MV-4-11 (cell line): ENCODE measurements around the gene SRP14.
"Not testable (repeated sequence)": the region's sequence is repeated elsewhere in the genome, so short reads cannot be mapped to it uniquely, and the experiment has no call there.

ENCODE experiments used
- DNase-seq: peaks from one replicate; lab custom pipeline; 2025; lab: John Stamatoyannopoulos, UW

The SRP14 gene, protein sequence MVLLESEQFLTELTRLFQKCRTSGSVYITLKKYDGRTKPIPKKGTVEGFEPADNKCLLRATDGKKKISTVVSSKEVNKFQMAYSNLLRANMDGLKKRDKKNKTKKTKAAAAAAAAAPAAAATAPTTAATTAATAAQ

DNA sequence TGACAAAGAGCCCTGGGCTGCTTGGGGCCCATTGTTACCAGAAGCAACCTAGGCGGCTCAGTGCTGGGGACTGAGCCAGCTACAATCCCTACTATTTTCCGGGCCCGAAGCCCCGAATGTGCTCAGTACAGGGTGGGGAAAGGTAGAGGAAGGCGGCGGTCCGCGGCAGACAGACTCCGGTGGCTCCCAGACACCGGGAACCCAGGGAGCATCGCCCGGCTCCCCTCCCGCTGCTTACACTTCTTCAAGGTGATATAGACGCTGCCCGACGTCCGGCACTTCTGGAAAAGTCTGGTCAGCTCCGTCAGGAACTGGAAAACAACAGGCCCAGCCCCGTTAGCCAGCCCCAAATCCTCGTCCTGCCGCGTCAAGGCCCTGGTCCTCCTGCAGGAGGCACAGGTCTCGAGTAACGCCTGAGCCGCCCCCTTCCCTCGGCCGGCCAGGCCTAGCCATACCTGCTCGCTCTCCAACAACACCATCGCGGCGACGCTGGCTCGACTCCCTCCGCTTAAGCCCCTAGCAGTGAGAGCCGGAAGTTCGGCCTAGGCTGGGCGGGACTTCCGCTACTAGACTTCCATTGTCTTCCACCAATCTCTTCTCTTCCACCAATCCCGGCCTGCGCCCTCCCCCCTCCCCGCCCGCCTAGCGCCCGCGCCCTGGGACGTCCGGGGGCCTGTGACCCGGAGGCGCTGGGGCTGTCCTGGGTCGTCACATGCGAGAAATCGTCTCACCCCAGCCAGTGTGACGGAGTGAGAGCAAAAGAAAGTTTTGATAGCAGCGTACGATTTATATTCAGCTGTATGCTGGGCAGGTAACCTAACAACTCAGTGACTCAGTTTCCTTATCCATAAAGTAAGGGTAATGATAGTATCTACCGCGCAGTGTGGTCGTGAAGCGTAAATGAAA is at the start of gene SRP14:
SRP14 (minus strand) TSS at position 544 of the 906 bp plus-strand sequence; CDS start at position 479, 65 bp downstream.
- peak; percentile 89 for DNase-seq

DNA sequence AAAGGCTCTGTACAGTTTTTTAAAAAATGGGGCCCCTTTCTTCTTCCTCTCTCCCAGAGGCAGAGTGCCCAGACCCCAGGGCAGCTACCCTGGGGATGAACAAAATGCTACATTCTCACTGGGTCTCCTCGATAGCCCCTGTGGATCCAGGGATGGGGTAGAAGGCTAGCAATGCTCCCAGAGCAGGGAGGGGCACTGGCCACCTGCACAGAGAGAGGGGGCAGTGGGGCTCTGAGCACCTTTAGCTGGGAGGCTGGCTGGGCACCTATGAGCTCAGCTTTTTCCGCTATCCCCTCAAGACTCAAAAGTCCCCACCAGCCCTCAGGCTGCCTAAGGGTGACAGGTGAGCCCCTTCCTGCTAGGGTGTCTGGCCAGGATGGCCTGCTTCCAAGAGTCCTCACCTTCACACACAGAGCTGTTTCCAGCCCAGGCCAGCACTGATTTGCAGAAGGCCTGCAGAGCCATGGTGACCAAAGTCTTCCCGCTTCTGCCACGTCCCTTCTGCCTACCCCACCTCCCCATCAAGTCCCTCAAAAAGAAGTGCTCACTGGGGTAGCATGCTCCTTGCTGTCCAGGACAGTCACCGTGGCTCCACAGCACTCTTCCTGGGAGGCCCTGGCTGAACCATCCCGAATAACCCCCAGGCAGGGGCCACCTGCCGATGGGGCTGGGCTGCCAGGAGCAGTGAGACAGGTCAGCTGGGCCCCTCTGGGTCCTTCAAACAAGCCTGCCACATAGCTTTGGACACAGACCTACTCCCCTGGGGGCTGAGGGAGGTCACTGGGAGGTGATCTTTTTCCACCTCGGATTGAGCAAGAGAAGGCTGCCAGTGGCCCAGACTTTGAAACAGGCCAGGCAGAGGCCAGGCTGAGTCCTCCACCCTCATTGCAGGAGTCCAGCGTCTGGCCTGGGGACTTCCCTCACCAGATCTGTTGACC is 49.3 kb upstream of the SRP14 start:
- DNase-seq: peak; percentile 34

DNA sequence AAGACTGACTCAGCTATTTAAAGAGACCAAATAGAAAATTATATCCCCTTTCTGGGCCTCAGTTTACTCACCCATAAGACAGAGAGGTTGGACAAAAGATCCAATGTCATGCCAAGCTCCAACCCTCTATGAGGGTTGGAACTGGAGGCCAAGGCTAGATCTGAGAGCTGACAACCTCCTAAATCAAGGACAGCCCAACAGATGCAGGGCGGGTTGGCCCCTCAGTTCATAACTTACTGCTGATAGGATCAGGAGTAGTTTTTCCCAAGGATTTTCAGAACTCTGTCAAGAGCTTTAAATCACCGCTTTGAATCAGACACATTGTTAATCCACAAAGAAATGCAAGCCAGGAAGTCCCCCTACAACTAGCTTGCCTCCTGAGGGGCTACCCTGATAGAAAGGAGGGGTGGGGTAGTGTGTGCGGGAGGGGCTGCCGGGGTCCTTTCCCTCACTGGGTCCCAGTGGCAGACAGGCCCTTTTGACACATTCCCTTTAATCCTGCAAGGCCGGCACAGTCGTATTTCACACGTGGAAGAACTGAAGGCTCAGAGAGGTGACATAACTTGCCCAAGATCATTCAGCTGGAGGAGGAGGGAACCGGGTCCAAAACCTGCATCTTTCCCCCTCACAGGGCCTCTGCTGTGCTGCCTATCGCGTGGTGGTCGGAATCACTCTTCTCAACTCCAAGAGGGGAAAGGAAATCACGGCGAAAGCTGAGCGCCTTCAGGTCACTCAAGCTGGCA is 48.3 kb upstream of the SRP14 start:
- no peak for DNase-seq

DNA sequence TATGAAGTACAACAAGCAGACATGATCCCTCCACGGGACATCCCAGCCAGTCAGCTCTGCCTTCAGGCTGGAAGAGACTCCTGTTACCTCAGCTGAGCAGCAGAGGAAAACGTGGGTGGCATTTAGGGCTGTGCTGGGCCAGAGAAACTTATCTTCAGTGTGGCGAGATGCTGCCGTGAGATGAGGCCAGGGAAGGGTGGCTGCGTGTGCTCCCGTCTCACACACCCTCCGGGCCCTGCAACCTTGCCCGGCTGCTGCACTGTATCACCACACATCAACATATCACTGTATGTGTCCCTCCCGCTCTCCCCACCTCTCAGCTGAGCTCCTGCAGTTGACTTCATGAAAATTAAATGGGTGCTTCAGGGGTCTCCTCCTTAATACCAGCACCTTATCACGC is 46.3 kb upstream of the SRP14 start:
- no peak for DNase-seq

DNA sequence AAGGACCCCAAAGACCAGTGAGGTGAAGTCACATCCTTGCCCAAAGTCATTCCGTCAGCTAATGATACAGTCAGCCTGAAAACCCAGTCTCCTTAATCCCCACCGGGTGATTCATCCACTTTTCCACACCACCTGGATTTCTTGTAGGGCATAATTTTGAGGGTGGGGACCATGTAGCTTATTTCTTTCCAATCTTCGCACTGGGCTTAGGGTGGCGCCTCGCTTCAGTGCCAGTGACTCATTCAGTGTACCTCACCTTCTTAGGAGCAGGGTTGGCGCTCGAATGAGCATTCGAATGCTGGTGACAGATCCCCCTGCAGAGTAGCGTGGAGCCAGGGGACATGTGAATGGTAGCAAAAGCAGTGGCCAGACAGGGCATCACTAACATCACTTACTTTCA is 45.7 kb upstream of the SRP14 start:
- DNase-seq: no peak

DNA sequence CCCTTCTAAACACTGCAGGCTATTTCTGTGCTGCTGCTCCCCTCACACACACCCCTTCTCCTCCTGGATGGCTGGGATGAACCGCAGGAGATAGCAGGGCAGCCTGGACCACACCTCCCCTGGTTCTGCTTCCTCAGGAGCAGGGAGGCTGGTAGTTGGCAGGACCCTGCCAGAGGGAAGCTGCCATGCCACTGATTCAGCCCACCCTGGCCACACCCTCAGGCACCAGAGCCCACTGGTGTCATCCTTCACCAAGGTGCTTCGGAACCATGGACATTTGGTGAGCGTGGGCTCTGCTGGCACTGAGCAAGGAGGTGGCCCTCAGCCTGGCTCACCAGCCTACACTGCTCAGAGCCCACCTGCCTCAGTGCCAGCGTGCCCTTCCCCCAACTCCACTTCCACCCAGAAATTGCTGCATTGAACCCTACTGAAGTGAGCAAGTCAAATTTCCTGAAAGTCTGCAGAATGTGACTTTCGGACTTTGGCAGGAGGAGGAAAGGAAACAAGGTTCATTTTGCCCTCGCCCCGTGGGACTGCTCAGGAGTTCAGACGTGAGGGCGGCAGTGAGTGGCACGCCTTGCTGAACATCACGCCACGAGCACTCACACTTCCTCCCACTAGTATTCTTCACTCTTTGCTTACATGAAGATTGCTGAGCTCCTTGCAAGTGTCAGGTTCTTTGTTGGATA is 43.4 kb upstream of the SRP14 start:
- no peak for DNase-seq

DNA sequence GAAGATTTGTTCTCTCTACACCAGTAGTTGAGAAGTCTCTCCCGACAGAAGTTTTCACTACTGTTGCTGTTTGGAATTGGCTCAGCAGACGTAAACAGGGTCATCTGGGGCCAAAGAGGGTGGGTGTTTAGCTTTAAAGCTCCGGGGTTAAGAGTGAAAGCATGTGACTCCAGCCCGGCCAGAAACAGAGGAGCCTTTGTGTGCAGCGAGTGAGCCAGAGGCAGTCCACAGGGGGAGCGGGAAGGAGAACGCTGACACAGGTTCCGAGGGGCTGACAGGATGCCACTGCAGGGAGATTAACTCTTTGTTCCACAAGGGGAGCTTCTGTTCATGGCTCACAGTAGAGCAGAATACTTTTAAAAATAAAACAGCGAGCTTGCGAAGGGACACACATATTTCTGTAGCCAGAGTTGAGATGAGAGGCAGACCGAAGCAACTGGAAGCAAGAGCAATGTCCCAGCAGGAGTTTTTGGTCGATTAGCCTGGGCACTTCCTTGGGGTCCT is 42.8 kb upstream of the SRP14 start:
- no peak for DNase-seq

DNA sequence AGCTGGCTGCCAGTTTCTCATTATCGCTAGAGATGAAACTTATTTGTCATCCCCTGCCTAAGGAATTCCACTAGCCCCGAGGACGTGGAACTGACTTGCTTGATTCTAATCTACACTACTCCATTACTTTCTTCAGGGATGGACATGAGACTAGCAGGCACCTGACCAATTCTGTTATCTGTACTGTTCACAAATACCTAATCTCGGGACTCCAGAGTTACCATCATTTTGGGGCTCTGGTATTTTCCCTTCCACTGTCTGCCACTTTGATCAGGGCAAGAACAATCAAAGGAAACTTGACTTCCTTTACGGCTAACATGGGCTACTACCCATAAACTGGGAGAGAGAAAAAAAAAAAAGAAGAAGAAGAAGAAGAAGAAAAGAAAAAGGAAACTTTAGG is 41.9 kb upstream of the SRP14 start:
- no peak for DNase-seq

DNA sequence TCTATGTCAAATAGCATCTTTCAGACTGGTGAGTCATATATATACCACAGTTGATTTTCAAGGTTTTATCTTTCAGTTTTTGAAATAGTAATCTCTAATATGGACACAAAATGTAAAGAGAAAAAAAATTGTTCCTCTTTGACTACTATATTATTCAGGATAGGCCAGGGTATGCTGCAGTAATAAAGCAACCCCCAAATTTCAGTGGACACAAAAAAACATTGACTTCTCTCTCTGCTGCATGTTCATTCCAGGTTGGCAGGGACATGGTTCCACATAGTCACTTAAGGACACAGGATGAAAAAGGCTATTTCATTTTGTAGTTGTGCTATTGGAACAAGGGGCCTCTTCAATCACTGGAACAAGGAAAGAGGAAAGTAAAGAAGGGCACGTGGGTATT is 41.1 kb upstream of the SRP14 start:
- no peak for DNase-seq

DNA sequence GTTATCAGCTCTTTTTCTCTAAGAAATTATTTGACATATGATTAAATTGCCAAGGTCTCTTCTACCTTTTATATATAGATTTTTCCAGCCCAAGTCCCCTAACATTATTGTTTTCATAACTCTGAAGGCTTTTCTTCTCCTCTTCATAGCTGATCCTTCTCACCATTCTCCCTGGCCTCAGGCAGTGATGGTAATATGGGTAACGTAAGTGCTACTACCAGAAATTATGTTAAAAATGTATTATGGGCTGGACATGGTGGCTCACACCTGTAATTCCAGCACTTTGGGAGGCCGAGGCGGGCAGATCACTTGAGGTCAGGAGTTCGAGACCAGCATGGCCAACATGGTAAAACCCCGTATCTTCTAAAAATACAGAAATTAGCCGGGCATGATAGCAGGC is 40.5 kb upstream of the SRP14 start:
- DNase-seq: no peak

DNA sequence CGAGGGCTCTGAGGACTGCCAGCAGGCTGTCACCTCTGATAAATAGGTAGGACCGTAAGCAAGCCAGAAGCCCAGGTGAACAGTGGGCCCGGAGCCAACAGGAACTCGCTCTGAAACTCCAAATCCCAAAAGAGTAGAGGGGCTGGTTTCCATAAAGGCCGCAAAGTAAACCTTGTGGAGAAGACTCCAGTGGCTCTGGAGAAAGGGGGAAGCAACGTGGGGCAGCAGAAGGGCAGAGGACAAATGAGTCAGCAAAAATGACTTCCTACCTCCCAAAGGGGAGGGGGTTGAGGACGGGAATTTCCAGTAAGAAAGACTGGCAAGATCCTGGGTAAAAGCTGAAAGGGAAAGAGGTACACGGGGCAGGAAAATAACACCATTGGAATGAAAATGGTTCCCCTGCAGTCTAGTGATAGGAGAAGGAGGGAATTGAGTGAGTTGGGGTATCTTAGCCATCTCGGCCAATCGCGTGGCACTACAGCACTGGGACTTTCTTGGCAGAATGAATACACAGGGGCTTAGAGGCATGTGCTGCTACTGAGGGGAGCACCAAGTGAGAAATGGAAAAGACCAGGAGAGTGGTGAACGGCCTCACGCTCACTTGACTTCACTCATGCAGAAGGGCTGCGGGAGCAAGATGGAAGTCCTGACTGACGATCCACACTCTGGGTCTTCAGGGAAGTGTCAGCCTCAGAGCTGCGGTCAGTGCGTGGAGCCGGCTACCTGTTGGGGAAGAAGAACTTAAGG is 36.5 kb upstream of the SRP14 start:
- no peak for DNase-seq

DNA sequence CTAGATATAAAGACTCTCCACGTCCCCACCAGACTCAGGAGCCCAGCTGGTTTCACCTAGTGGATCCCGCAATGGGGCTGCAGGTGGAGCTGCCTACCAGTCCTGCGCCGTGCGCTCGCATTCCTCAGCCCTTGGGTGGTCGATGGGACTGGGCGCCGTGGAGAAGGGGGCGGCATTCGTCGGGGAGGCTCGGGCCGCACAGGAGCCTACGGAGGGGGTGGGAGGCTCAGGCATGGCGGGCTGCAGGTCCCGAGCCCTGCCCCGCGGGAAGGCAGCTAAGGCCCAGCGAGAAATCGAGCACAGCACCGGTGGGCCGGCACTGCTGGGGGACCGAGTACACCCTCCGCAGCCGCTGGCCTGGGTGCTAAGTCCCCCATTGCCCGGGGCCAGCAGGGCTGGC is 35.7 kb upstream of the SRP14 start:
- DNase-seq: not testable (repeated sequence)

DNA sequence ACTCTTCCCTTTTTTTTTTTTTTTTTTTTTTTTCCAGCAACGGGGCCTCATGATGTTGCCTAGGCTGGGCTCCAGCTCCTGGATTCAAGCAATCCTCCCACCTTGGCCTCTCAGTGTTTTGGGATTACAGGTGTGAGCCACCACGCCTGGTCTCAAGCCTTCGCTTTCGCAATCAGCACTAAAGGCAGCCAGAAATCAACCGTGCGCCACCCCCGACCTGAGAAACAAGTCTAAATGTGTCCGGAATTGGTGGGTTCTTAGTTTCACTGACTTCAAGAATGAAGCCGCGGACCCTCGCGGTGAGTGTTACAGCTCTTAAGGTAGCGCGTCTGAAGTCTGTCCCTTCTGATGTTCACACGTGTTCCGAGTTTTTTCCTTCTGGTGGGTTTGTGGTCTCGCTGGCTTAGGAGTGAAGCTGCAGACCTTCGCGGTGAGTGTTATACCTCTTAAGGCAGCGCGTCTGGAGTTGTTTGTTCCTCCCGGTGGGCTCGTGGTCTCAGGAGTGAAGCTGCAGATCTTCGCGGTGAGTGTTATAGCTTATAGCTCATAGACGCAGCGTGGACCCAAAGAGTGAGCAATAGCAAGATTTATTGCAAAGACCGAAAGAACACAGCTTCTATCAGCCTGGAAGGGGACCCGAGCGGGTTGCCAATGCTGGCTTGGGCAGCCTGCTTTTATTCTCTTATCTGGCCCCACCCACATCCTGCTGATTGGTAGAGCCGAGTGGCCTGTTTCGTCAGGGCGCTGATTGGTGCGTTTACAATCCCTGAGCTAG is 34.9 kb upstream of the SRP14 start:
- DNase-seq: not testable (repeated sequence)

DNA sequence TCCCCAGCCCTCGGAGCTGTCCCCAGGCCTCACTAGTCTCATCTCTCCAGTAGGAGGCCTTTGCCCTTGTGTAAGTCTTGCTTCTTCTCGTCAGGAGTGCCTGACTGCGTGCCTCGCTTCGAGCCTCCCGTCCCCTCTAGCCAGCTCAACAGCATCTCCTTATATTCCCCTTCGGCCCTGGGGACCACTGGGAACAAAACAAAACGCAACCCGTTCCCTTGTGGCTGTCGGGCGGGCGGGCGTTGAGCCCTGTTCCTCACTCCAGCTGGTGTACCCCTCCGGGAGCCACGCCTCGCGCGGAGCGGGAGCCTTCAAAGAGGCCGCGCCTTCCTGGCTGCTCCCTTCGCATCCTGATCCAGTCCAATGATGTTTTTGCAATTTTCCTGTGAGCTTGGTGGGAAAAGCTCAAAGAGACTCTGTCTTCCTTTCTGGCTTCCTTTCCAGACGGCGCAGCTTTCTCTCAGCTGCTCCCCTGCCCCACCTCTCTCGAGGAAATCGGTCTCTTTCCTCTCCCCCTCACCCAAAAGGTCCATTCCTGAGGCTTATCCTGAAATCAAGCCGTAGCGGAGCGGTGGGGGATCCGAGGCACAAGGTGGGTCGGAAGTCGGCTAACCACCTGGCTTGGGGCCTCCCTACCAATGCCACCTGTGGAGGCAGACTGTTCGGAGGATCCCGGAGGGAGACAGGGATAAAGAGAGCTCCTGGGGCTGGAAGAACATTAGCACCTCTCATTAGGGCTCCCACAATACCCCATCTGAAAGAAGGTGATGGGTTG is 33.4 kb upstream of the SRP14 start:
- no peak for DNase-seq

DNA sequence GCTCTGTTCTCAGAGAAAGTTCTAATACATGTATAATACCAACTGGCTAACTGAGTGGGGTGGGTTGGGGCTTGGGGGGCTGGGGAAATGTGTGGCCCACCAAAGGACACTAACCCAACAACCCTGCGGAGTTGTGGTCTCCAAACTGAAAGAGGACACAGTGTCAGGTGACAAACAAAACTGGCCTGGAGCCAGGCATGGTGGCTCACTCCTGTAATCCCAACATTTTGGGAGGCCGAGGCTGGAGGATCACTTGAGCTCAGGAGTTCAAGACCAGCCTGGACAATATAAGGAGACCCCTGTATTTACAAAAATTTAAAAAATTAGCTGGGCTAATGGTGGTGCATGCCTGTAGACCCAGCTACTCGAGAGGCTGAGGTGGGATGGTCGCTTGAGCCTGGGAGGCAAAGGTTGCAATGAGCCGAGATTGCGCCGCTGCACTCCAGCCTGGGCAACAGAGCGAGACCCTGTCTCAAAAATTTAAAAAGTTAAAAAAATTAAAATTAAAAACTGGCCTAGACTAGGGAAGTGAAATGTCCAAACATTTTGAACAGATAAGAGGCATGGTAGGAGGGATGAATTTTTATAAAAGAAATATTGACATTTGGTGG is 31.7 kb upstream of the SRP14 start:
- DNase-seq: no peak

DNA sequence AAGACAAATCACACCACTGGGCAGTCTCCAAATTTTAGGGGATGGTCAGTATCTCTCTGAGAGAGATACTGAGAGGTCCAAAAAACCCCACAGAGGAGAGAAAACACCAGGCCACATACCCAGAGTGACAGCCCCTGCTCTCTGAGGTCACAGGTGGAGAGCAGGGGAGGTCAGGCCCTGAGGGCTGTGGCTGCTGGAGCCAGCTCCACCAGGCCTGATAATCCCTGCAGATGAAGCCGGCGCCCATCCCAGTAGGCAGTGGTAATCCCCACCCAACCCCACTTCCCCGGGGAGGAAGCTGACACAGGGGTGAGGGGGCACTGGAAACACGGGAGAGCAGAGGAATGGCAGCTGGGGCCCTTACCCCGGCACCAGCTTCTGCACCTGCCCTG is 31.2 kb upstream of the SRP14 start:
- no peak for DNase-seq

DNA sequence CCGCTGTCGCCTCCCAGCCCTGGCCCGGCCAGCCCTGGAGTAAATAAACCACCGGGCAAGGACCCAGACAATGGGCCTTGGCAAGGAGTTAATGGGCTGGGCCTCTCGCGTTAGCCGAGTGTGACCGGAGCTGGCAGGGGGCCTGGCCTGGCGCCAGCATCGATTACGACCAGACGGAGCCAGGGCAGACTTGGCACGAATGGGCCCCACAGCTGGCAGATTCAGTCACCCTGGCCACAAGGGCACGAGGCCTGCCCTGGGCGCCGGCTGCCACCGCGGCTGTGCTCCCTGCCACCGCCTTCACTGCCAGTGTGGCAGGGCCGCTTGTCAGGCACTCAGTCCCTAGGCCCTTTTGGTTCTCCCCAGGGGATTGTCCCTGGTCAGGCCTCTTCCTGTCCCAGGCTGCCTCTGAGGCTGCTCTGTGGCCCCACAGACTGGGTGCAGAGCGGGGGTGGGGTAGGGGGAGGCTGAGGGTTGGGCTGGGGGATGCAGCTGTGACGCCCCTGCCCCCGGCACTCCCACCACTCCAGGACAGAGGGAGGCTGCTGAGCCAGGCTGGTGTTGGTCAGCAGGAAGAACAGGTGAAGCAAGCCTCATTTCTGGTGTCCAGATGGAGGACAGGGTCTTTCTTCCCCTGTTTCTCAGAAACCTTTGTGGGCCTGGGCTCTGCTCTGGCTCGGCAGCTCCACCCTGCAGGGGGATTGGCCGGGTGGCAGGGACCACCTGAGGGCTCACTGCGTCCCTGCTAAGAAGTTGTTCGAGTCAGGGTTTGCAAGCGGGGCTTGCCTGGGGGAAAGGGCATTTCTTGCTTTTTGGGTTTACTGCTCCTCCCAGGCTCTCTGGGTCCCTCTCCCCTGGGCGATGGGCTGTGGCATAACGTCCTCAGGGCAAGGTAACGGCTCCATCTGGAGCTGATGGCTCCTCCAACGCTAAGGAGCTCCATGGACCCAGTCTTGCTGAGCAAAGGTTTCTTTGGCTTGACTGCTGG is 30.5 kb upstream of the SRP14 start:
- peak; percentile 26 for DNase-seq
